GM18511 (cell line): ENCODE results near the gene AFAP1.

Experiments used
- ATAC-seq: cut with Tn5 transposase; IDR thresholded peaks from one replicate; pipeline ENCODE4 v1.9.1; 2021; ENCODE audit warnings: mild to moderate bottlenecking, moderate library complexity; ENCODE audit not compliant: unreplicated experiment

AFAP1 gene

DNA sequence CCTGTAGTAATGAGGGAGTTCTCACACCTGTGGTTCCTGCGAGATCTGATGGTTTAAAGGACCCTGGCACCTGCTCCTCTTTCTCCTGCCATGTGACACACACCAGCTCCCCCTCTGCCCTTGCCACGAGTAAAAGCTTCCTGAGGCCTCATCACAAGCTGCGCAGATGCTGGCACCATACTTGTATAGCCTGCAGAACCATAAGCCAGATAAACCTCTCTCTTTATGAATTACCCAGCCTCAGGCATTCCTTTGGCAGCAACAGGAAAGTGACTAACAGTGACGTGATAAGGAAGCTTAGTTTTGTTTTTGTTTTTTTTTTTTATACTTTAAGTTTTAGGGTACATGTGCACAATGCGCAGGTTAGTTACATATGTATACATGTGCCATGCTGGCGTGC lies 130.9 kb downstream of the AFAP1 start:
- no peak for ATAC-seq

DNA sequence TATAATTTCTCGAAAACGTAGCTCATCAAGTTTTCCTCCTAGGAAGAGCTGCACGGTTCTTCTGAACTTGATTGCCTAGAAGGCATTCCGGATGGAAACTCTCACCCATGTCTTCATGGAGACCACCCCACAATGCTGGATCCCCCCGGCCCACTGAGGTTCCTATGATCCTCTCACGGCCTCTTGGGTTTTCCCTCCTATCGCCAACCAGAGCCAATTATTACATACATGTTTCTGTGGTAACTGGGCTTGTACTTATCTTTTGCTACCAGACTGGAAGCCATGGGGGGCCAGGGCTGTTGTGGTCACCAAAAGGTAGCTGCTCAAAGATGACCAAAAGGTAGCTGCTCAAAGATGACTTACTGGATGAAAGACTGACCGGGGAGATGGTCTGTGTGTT lies 131.5 kb downstream of the AFAP1 start:
- no peak for ATAC-seq

GRCh38 chr4:7807351-7807921 lies 132.2 kb downstream of the AFAP1 start:
- no peak for ATAC-seq

DNA sequence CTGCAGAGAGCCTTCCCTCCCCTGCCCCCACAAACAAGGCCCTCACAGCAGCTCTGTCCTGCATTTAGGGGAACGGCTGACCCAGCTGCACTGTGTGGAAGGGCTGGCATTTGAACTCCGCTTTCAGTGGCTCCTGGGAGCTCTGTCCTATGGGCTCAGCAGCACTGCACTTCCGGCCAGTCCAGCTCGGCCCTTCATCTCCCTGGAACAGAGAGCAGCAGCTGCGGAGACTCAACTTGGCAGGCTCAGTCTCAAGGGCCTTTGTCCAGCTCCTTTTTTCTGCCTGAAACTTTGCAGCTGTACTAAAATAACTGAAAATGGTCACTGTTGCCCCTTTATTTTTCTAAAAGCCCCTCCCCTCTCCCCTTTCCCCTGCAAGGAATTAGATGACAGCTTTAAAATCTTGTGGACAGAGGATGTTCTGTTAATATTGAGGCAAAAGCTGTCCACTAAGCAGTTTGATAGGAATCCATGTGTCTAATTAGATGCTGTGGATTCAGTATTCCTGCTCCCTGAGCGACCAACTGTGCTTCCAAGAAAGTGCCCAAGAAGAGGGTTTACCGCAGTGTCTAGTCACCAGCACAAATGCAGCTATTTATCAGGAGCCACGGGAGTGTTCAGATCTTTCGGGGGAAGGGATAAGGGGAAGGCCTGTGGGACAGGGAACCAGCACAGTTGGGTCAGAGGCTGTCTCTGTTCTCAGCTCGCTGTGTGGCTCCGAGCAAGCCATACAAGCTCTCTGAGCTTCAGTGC lies 133.1 kb downstream of the AFAP1 start:
- no peak for ATAC-seq

DNA sequence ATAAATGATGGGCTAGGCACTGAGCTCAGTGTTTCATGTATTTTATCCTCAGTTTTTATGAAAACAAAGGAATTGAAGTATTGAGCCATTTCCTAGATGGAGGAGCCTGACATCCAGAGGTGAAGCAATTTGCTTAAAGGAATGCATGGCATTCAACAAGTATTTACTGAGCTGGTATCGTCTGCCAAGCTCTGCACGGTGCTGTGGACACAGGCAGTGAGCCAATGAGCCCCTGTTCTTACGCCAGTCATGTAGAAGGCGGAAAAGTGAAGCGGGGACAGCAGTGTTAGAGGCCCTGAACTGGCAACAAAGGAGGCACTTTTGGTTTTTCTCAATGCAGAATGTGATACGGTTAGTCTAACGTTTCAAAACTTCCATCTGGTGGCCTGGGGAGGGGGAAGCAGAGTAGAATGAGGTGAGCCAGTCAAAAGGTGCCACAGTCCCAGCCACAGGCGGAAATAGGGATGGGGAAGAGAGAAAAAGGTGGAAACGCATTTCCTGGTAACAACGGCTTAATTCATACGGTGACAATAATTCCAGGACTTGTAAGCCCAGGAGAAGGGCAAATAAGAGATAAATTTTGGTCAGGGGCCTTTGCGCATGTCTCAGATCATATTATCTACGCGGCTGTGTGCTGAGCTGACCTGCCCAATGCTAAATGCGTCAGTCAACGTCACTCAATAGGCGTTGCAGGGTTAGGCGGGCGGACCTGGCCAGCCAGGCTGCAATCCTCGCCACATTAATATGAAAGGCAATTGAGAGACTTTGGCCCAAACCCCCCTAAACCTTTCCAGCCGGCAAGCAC lies 133.9 kb downstream of the AFAP1 start:
- no peak for ATAC-seq

- no peak for ATAC-seq
Observed at GRCh38 chr4:7804756-7805385, 134.8 kb downstream of the AFAP1 start.

- ATAC-seq = no peak
Observed at GRCh38 chr4:7803992-7804755, 135.5 kb downstream of the AFAP1 start.

DNA sequence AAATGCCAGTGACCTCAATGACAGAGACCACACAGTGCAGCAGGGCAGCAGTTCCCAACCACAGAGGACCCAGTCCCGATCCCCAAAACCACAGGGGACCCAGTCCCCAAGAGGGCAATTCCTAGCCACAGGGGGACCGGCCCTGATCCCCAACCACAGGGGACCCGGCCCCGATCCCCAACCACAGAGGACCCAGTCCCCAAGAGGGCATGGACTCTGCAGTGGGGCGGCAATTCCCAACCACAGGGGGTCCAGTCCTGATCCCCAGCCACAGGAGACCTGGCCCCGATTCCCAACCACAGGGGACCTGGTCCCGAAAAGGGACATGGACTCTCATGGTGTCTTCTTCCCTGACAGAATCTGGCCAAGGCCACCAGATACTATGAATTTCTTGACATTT lies 136.3 kb downstream of the AFAP1 start:
- ATAC-seq = no peak

- peak; percentile 88 for ATAC-seq
Observed at GRCh38 chr4:7802093-7802726, 137.5 kb downstream of the AFAP1 start.

DNA sequence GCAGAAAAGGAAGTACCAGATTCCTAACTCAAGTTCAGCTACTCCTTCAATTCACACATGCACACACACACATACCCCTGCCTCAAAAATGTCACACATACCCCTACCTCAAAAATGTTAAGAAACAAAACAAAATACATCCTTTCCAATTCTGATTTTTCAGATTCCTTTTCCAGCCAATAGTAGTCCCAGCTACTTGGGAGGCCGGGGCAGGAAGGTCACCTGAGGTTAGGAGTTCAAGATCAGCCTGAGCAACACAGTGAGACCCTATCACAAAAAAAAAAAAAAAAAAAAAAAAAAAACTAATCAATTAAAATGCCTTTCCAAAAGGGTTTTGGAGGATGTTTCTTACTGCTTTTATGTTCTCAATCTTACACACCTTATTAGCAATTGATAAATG lies 138.0 kb downstream of the AFAP1 start:
- ATAC-seq = no peak

DNA sequence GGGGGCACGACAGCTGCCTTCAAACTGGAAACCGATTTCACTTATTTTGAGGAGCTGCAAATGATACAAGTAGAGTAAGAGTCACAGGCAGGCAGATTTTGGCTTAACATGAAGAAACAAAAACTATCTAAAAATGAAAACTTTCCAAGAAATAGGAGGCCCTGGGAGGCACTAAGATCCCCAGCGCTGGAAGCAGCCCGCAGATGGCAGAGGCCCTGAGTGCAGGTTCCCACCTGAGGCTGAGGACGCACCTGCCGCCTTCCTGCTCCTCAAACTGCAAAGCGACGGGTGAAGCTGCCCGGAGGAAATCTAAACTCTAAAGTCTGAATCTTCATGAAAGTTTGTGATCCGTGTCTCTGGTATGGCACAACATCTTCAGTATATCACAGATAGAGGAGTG lies 138.7 kb downstream of the AFAP1 start:
- ATAC-seq = no peak

GRCh38 chr4:7800410-7800809 lies 139.3 kb downstream of the AFAP1 start:
- ATAC-seq = no peak

DNA sequence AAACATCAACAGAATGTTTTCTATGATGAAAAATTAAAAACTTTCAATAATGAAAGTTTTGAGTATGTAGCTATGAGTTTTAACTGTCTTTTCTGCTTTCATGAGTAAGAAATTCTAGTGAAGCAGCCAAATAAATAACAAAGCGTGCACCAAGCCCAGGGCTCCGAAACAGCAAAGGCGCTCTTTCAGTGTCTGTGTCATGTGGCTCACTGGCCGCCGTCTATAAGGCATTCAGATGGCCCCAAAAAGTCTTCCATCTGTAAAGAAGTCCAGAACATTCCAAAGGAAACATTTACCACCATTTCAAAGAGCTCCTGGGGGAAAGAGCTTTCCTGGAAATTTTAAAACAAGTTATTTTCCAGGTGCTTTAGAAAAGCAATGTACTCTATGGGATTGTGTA lies 139.9 kb downstream of the AFAP1 start:
- ATAC-seq = no peak

DNA sequence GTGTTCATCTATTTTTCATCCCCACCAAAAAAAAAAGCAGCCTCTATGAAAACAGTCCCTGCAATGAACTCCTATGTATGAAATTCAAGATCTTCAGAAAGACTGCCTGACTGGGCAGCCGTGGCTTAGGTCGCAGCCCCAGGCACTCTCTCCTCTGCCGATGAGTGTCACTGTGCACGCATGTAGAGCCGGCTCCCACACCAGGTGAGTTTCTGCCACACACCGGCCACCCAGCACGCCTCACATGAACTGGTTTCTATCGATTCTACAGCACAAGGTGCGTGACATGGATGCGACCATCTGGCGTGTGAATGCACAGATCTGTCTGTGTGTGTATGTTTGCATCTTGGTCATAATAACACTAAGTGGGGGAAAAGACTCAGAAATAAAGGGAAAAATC lies 140.4 kb downstream of the AFAP1 start:
- ATAC-seq = no peak

DNA sequence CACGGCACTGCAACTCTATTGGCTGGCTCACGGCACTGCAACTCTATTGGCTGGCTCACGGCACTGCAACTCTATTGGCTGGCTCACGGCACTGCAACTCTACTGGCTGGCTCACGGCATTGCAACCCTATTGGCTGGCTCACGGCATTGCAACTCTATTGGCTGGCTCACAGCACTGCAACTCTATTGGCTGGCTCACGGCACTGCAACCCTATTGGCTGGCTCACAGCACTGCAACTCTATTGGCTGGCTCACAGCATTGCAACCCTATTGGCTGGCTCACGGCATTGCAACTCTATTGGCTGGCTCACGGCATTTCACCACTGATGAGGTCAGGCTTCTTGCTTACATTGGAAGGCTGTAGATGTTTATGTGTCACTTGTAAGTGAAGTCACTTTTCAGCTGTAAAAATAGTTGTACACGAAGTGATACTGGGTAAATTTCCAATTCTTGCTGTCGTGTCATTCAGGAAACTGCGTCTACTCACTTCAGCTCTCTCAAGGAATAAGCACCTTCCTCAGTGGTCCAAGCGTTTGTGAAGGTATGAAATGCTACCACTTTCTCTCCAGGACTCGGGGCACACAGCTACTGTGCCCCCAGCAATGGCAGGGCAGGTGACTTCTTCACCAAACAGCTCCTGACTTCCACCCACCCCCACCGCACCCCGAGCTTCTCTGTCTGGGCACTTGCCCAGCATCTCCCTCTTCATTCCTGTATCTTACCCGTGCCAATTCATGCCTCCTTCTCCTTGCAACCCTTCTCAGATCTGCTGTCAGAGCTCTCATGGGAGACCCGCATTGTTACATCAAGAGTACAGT lies 141.3 kb downstream of the AFAP1 start:
- ATAC-seq = no peak

DNA sequence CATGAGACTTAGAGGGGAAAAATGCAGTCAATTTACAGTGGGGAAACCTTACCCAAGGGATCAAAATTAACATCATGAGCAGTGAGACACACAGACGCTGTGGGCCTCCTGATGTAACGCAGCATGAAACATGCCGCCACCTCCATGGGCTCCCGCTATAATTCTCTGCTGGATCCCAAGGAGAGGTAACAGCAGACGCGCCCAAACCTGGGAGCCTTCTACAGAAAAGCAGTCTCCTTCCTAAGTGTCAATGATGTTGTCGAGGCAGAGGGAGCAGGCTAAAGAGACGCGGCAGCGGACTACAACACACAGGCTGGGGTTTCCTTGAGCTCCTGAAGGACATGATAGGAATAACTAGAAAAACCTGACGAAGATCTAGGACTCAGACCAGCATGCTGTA lies 142.3 kb downstream of the AFAP1 start:
- ATAC-seq = no peak

DNA sequence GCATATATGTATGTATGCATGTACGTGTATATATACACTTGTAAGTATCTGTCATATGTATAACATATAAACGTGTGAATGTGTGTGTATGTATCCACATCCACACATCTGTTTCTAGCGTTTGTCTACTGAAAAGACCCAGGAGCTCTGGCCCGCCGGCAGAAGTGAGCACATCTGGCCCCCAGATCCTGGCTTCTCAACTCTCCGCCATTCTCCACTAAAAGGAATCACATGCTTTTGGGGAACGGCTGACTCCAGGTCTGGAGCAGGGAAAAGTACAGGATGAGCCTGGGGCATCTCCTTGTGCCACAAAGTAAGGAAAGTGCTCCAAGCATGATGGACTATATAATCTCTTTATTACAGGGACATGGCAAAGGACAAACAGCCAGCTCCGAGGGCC lies 143.7 kb downstream of the AFAP1 start:
- ATAC-seq = no peak

DNA sequence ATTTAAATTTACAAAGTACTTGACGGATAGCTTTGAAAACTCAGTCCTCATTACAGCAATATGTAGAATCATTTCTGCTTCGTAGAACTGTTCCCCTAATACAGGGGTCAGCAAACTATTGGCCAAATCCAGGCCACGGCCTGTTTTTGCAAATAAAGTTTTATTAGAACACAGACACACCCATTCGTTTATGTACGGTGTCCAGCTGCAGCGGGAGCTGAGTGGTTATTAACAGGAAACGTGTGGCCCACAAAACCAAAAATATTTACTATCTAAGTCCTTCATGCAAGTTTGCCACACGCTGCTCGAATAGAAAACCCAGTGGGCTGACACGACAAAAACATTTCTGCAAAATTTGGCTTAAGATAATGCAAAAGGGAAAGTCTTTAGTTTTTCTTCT lies 146.5 kb downstream of the AFAP1 start:
- no peak for ATAC-seq

GRCh38 chr4:7792616-7793015 lies 147.0 kb downstream of the AFAP1 start:
- no peak for ATAC-seq

DNA sequence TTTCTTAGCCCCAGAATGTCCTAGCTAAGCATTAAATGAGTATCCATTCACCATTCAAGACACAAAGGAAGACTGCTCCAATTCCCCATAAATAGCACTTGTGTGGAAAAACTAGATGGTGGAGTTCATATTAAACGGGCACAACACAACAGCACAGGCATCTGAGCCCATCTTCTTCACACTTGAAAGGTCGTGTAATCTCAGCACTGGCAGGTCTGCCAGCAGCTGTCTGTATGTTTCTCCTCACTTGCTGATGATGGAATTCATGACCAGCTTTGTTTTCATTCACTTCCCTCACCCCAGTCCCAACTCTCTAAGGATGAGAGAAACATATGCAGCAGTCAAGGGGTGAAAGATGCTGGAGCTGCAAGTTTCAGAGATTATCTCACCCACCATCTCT lies 148.7 kb downstream of the AFAP1 start:
- ATAC-seq = no peak
